Activated CD4-positive, alpha-beta T cell treated with anti-CD3 and anti-CD28 coated beads, Interleukin-2, Interleukin-4, amounts not matched to agents 100 ng/mL and 50 ng/mL, durations not matched to agents 16 hours and 8 hours (primary cell): ENCODE results near the gene LRRC3.
A peak's percentile ranks its signal among the peaks of the same experiment; 100 is the strongest.
"Not testable (repeated sequence)": the region's sequence is repeated elsewhere in the genome, so short reads cannot be mapped to it uniquely, and the experiment has no call there.

Experiments
- DNase-seq: peaks from one replicate; pipeline ENCODE4 v3.0.0-alpha.2; 2020; ENCODE audit warnings: low spot score

Gene LRRC3

GRCh38 chr21:44454747-44455523 lies at the start of gene LRRC3:
Gene LRRC3, plus strand, starts transcription at chr21:44455510. Its CDS starts 1,135 bp downstream, at chr21:44456645.
- peak; percentile 74 for DNase-seq

GRCh38 chr21:44405948-44406872 lies 49.1 kb upstream of the LRRC3 start:
- no peak for DNase-seq

DNA sequence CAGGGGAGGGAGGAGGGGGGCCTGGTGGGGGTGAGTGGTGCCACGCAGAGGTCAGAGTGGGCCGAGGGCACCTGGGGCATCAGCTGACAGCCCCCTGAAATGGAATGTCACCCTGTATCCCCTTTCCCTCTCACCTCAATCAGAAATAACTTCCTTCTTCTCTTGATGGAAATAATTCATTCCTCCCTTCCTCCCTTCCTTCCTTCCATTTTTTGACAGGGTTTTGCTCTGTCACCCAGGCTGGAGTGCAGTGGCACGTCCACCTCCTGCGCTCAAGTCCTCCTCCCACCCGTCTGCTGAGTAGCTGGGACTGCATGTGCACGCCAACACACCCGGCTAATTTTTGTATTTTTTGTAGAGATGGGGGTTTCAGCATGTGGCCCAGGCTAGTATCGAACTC lies 48.4 kb upstream of the LRRC3 start:
- DNase-seq, result no peak

DNA sequence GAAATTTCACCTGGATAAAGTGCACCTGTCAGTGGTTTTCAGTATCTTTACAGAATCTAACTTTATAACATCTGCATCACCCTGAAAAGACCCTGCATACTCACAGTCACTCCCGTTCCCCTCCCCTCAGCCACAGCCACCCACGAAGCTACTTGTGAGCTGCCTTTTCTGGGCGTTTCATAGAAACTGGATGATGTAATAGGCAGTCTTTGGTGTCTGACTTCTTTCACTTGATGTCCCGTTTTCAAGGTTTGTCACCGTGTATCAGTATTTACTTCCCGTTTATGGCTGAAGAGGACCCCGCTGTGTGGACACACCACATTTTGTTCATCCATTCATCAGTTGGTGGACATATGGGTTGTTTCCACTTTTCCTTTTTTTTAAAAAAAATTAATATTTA lies 47.8 kb upstream of the LRRC3 start:
- DNase-seq, result no peak

GRCh38 chr21:44408226-44408625 lies 47.1 kb upstream of the LRRC3 start:
- no peak for DNase-seq

- DNase-seq, result no peak
Measured at GRCh38 chr21:44413566-44414290, 41.6 kb upstream of the LRRC3 start.

DNA sequence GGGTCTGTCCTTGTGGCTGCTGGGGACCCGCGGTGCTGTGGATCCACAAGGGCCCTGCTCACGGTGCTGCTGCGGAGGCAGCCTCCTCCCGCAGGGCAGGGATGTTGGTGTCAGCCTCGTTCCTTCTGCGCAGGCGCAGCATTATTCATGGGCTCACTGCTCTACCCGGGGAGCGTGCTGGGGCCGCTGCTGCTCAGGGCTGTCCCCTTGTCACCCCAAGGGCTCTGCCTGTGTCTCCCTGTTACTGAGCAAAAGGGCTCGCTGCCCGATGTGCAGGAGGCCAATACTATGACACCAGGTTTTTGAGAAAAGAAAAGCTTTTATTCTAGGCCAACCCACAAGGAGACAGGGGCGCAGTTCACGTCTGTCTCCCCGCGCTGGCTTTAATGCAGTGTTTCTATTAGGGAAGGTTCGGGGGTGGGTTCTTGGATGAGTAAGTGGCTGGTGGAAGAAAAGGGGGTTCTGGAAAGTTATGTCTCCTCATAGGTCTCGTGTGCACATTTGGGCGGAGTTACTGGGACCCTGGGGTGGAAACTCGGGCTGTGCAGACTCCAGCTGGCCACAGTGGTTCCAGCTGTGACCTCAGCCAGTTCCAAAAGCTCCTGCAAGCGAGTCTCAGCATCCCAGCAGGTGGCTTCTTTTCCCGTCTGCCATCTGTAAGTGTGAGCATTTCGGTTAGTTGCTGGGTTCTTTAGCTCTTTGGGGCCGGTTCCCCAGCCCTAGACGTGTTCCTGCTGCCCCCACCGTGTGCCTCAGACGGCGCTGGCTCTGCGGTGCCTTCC lies 40.8 kb upstream of the LRRC3 start:
- no peak for DNase-seq

- DNase-seq, result no peak
Measured at GRCh38 chr21:44415073-44416025, 40.0 kb upstream of the LRRC3 start.

DNA sequence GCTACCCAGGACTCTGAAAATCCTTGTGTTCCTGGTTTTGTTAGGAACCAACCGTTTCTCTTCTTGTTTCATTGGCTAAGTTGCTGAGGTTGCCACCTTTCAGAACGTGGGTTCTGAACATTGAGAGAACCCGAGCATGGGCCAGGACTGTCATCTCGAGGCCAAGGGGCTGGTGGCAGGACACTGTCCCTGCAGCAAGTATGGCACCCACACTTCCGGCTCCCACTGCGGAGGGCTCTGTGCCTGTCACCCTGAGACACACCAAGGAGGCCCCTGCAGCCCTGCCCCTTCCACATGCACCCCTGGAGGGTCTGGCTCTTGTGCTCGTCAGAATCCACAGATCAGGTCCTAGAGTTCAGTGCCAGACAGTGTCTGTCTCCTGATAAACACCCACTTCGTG lies 39.1 kb upstream of the LRRC3 start:
- DNase-seq, result no peak

DNA sequence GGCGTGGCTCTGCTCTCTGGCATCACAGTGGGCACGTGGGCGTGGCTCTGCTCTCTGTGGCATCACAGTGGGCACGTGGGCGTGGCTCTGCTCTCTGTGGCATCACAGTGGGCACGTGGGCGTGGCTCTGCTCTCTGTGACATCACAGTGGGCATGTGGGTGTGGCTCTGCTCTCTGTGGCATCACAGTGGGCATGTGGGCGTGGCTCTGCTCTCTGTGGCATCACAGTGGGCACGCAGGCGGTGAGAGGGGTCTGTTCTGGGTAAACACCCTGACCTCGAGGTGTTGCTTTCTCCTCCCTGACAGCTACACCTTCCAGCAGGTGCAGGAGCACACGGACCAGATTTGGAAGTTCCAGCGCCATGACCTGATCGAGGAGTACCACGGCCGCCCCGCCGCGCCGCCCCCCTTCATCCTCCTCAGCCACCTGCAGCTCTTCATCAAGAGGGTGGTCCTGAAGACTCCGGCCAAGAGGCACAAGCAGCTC lies 37.6 kb upstream of the LRRC3 start:
- DNase-seq, result not testable (repeated sequence)

- DNase-seq, result no peak
Measured at GRCh38 chr21:44418108-44418875, 37.0 kb upstream of the LRRC3 start.

DNA sequence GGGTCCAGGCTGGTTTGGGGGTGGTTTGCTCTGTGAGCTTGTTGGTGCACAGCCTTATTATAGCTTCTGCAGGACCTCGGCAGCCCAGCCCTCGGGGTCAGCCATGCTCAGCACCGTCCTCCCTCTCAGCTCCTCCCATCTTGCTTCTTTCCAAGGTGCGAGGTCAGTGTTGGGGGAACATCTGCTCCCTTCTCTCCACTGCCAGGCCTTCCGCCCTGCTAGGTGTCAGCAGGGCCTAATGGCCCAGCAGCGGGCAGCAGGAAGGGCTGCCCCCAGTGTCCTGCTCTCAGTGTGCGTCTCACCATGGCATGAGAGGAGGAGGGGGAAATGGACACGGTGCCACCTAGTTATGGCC lies 36.5 kb upstream of the LRRC3 start:
- DNase-seq, result no peak

GRCh38 chr21:44419679-44420078 lies 35.6 kb upstream of the LRRC3 start:
- no peak for DNase-seq

GRCh38 chr21:44420416-44421205 lies 34.7 kb upstream of the LRRC3 start:
- DNase-seq, result no peak

DNA sequence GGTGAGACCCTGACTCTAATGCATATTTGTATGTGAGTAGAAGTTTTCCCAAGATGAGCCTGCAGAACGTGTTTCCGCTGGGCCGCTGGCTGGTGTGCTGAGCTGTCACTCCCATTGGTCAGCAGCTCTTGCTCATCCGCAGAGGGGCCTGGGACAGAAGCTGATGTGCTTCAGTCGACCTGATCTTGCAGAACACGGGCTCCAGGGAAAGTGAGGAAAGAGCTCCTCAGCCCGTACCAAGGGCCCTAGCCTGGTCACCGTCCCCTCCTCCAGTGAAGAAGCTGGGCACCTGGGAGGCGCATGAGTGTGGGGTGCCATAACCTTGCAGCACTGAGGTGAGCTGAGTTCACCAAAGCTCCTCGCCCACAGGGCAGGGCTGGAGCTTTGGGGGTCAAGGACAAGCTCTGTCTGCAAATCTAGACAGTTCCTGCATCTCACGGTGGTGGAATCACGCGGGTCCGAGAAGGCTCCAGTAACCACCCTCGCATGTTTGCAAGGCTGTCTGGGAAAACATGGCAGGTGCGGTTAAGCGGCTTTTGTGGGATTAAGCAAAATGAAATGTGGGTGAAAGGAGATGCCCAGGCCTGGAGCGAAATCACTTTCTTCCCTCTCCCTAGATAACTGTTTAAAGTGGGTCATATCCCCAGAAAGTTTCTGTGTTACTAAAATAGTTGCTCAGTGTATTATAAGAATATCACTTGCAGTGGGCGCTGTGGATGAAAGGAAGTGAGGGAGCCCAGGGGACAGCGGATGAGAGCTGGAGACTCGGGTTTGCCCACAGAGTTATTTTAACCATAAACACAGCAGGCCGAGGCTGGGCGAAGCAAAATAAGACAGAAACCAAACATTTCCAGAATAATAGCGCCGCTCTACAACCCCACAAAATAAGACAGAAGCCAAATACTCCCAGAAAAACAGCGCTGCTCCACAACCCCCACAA lies 33.1 kb upstream of the LRRC3 start:
- DNase-seq, result no peak

GRCh38 chr21:44423312-44423821 lies 31.9 kb upstream of the LRRC3 start:
- DNase-seq, result no peak

GRCh38 chr21:44423941-44424607 lies 31.2 kb upstream of the LRRC3 start:
- no peak for DNase-seq
